ENCODE results near the gene DMRTC2. TPM values are rescaled to one million over a fixed set of nuclear protein-coding genes. Genes with fewer than 3 reads are reported as not detected.

DMRTC2 gene
- not detected in 2 replicates for total RNA-seq

GRCh38 chr19:41845001-41845050 lies at the start of gene DMRTC2:
TSS of gene DMRTC2 (plus strand) at chr19:41845042. CDS start at chr19:41847429, 2,387 bp downstream.

GRCh38 chr19:41796362-41796761 lies 48.5 kb upstream of the DMRTC2 start, which contains the start of gene CEACAM3:
TSS of gene CEACAM3 (plus strand) at chr19:41796587. CDS start at chr19:41796678, 91 bp downstream.

GRCh38 chr19:41844601-41845000 lies 241 bp upstream of the DMRTC2 start, which contains the start of gene LYPD4:
TSS of gene LYPD4 (minus strand) at chr19:41844683. CDS start at chr19:41839285, 5,398 bp downstream.

GRCh38 chr19:41859618-41860418 lies 15.0 kb downstream of the DMRTC2 start, which contains the start of gene RPS19:
TSS of gene RPS19 (plus strand) at chr19:41860255. CDS start at chr19:41860775, 520 bp downstream.

GRCh38 chr19:41876847-41877832 lies 32.3 kb downstream of the DMRTC2 start, which contains the start of gene CD79A:
TSS of gene CD79A (plus strand) at chr19:41877279. CDS start at chr19:41877305, 26 bp downstream.

GRCh38 chr19:41882568-41883462 lies 38.0 kb downstream of the DMRTC2 start, which contains the start of gene ARHGEF1:
TSS of gene ARHGEF1 (plus strand) at chr19:41883184. CDS start at chr19:41888083, 4,899 bp downstream.

Other genes starting within 250 kb of the DMRTC2 start
- not detected in 2 replicates for gene CEACAM4, start 218.0 kb upstream of the DMRTC2 start, total RNA-seq
- not detected in 2 replicates for gene CEACAM7, start 156.8 kb upstream of the DMRTC2 start, total RNA-seq
- gene CEACAM5, start 136.4 kb upstream of the DMRTC2 start, total RNA-seq, result not detected in 2 replicates
- gene CEACAM6, start 89.5 kb upstream of the DMRTC2 start, total RNA-seq, result not detected in 2 replicates
- not detected in 2 replicates for gene CEACAM3, start 48.5 kb upstream of the DMRTC2 start, total RNA-seq
- gene LYPD4, start 359 bp upstream of the DMRTC2 start, total RNA-seq, result not detected in 2 replicates
- gene RPS19, start 15.2 kb downstream of the DMRTC2 start, total RNA-seq, result 1,514 and 2,811 TPM in 2 replicates
- 0.19 TPM in 1 of 2 replicates, not detected in the other for gene CD79A, start 32.2 kb downstream of the DMRTC2 start, total RNA-seq
- gene ARHGEF1, start 38.1 kb downstream of the DMRTC2 start, total RNA-seq, result 25.1 and 51.6 TPM in 2 replicates
- under 0.01 TPM in 1 of 2 replicates, not detected in the other for gene ERFL, start 83.4 kb downstream of the DMRTC2 start, total RNA-seq
- gene RABAC1, start 114.3 kb downstream of the DMRTC2 start, total RNA-seq, result 141 and 201 TPM in 2 replicates
- under 0.01 TPM in 1 of 2 replicates, not detected in the other for gene ATP1A3, start 149.2 kb downstream of the DMRTC2 start, total RNA-seq
- 0.19 and 0.28 TPM in 2 replicates for gene GRIK5, start 225.2 kb downstream of the DMRTC2 start, total RNA-seq
- 7.6 and 12.7 TPM in 2 replicates for gene ZNF574, start 231.1 kb downstream of the DMRTC2 start, total RNA-seq

Measured in regular cardiac myocyte (primary cell).